GM23338 (cell line): Measurements from ENCODE around the gene NIFK. TPM values are rescaled to one million over a fixed set of nuclear protein-coding genes. Genes with fewer than 3 reads are reported as not detected.

ENCODE experiments used
- ATAC-seq: fragments of 200-7000 bp; cut with Tn5 transposase; 3 replicates; pipeline ENCODE4 v1.9.1; 2020
- DNase-seq: peaks from one replicate; pipeline ENCODE4 v3.0.0-alpha.2; 2015; ENCODE audit warnings: low spot score
- H2AFZ ChIP-seq: fragments of 200-600 bp; sonication (generic); 2 replicates; pipeline ENCODE4 v1.8.0; 2016; ENCODE audit warnings: antibody characterized with exemption, mild to moderate bottlenecking, moderate library complexity
- H3F3A ChIP-seq: fragments of 200-600 bp; sonication (generic); replicated peaks from 2 replicates; pipeline ENCODE4 v1.8.0; 2017; ENCODE audit warnings: antibody characterized with exemption, mixed run types, low read depth
- H3K27ac ChIP-seq: fragments of 200-600 bp; sonication (generic); 2 replicates; pipeline ENCODE4 v1.6.1; 2016; ENCODE audit warnings: low read depth
- H3K27me3 ChIP-seq: fragments of 200-600 bp; sonication (generic); 2 replicates; pipeline ENCODE4 v1.8.0; 2016; ENCODE audit warnings: mild to moderate bottlenecking, mixed run types, moderate library complexity; ENCODE audit not compliant: insufficient read depth
- H3K36me3 ChIP-seq: fragments of 200-600 bp; sonication (generic); 2 replicates; pipeline ENCODE4 v1.8.0; 2016; ENCODE audit warnings: mild to moderate bottlenecking; ENCODE audit not compliant: insufficient read depth
- H3K4me1 ChIP-seq: fragments of 200-600 bp; sonication (generic); 2 replicates; pipeline ENCODE4 v1.8.0; 2016; ENCODE audit warnings: mild to moderate bottlenecking, moderate library complexity; ENCODE audit not compliant: insufficient read depth
- H3K4me2 ChIP-seq: fragments of 200-600 bp; sonication (generic); 2 replicates; pipeline ENCODE4 v1.7.1; 2017; ENCODE audit warnings: mixed run types
- H3K4me3 ChIP-seq: fragments of 200-600 bp; sonication (generic); 2 replicates; pipeline ENCODE4 v1.6.1; 2016; ENCODE audit warnings: mixed run types
- H3K79me2 ChIP-seq: fragments of 200-600 bp; sonication (generic); replicated peaks from 2 replicates; pipeline ENCODE4 v1.8.0; 2017; ENCODE audit warnings: mild to moderate bottlenecking; ENCODE audit not compliant: insufficient read depth
- H3K9me2 ChIP-seq: fragments of 200-600 bp; sonication (generic); 2 replicates; pipeline ENCODE4 v1.8.0; 2017; ENCODE audit not compliant: insufficient read depth
- H4K20me1 ChIP-seq: fragments of 200-600 bp; sonication (generic); replicated peaks from 2 replicates; pipeline ENCODE4 v1.8.0; 2017; ENCODE audit warnings: mild to moderate bottlenecking; ENCODE audit not compliant: insufficient read depth
- H3K27ac Mint-ChIP-seq: 2 replicates; pipeline ENCODE4 v1.8.0; 2020; ENCODE audit warnings: inconsistent platforms, mild to moderate bottlenecking, moderate library complexity, mixed read lengths
- H3K27me3 Mint-ChIP-seq: 3 replicates; pipeline ENCODE4 v1.8.0; 2022; ENCODE audit warnings: low read depth, mild to moderate bottlenecking, moderate library complexity, mixed read lengths, inconsistent platforms; ENCODE audit not compliant: insufficient read depth, poor library complexity
- H3K36me3 Mint-ChIP-seq: 3 replicates; pipeline ENCODE4 v1.8.0; 2021; ENCODE audit warnings: low read depth, mild to moderate bottlenecking, inconsistent platforms, moderate library complexity, mixed read lengths
- H3K4me1 Mint-ChIP-seq: 3 replicates; pipeline ENCODE4 v1.8.0; 2020; ENCODE audit warnings: mild to moderate bottlenecking, inconsistent platforms, mixed read lengths
- H3K4me3 Mint-ChIP-seq: 3 replicates; pipeline ENCODE4 v1.8.0; 2021; ENCODE audit warnings: moderate library complexity, mild to moderate bottlenecking, inconsistent platforms, mixed read lengths
- H3K9me3 Mint-ChIP-seq: 3 replicates; pipeline ENCODE4 v1.8.0; 2020; ENCODE audit warnings: moderate library complexity, mild to moderate bottlenecking, inconsistent platforms, mixed read lengths
- CREB1 ChIP-seq: fragments of 250-450 bp; sonication (Bioruptor Pico); IDR thresholded peaks from 2 replicates; pipeline ENCODE4 v1.5.0; 2020; ENCODE audit warnings: low read depth, mild to moderate bottlenecking, moderate library complexity
- EZH2 ChIP-seq: fragments of 200-600 bp; sonication (generic); IDR thresholded peaks from one replicate; pipeline ENCODE4 v1.8.0; 2017; ENCODE audit warnings: antibody characterized with exemption, mild to moderate bottlenecking, low read depth; ENCODE audit not compliant: unreplicated experiment
- EZH2phosphoT487 ChIP-seq: fragments of 200-600 bp; sonication (generic); IDR thresholded peaks from one replicate; pipeline ENCODE4 v1.8.1; 2018; ENCODE audit warnings: antibody characterized with exemption; ENCODE audit not compliant: unreplicated experiment
- JUNB ChIP-seq: IDR thresholded peaks from one replicate; pipeline ENCODE4 v1.6.1; 2016; ENCODE audit warnings: antibody characterized with exemption; ENCODE audit not compliant: unreplicated experiment
- NANOG ChIP-seq: IDR thresholded peaks from 2 replicates; pipeline ENCODE4 v1.6.1; 2016; ENCODE audit warnings: antibody characterized with exemption, borderline replicate concordance
- POLR2AphosphoS5 ChIP-seq: IDR thresholded peaks from 2 replicates; pipeline ENCODE4 v1.6.1; 2016; ENCODE audit warnings: antibody characterized with exemption, low read depth
- STAT1 ChIP-seq: IDR thresholded peaks from one replicate; pipeline ENCODE4 v1.6.1; 2016; ENCODE audit warnings: antibody characterized with exemption; ENCODE audit not compliant: unreplicated experiment
- ZNF331 ChIP-seq: fragments of 250-450 bp; sonication (Bioruptor Pico); IDR thresholded peaks from 2 replicates; pipeline ENCODE4 v1.5.0; 2020; ENCODE audit warnings: low read depth, mild to moderate bottlenecking, moderate library complexity
- polyA plus RNA-seq: library from polyadenylated mRNA; unstranded; fragments of >200 nt; fragmentation: Nextera tagmentation; extraction: Ambion mirVana; gene quantifications from 2 replicates; pipeline ENCODE4 v1.2.1, GENCODE V29; 2016
- total RNA-seq: library from RNA; depleted of rRNA; stranded (reverse); fragments of >200 nt; shearing (Covaris generic); gene quantifications from 2 replicates; pipeline ENCODE4 v1.2.3, GENCODE V29; 2014
- TF ChIP-seq, protein P1 (sequence below): IDR thresholded peaks from 2 replicates; pipeline ENCODE4 v1.6.1; 2016; ENCODE audit warnings: antibody characterized with exemption
- TF ChIP-seq, protein P2 (sequence below): fragments of 250-450 bp; sonication (Bioruptor Pico); IDR thresholded peaks from 2 replicates; pipeline ENCODE4 v1.5.0; 2020; ENCODE audit warnings: mild to moderate bottlenecking, moderate library complexity

The NIFK gene
- total and polyA plus RNA-seq, 2 experiments from 2014 or later, result 106 to 289 TPM

DNA sequence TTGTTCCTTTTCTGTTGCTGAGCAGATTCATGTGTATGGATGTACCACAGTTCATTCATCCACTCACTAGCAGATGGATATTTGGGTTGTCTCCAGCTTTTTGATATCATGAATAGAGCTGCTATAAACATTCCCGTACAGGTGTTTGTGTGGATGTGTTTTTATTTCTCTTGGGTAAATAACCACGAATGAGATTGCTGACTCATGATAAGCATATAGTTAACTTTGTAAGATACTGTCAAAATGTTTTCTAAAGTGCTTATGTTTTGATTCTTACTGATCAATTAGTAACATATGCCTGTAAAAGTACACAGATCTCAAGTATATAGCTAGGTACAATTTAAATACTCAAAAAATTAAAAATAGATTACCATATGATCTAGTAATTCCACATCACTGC, 46.5 kb upstream of the NIFK start:
- H2AFZ ChIP-seq, result no peak overlapping the region

DNA sequence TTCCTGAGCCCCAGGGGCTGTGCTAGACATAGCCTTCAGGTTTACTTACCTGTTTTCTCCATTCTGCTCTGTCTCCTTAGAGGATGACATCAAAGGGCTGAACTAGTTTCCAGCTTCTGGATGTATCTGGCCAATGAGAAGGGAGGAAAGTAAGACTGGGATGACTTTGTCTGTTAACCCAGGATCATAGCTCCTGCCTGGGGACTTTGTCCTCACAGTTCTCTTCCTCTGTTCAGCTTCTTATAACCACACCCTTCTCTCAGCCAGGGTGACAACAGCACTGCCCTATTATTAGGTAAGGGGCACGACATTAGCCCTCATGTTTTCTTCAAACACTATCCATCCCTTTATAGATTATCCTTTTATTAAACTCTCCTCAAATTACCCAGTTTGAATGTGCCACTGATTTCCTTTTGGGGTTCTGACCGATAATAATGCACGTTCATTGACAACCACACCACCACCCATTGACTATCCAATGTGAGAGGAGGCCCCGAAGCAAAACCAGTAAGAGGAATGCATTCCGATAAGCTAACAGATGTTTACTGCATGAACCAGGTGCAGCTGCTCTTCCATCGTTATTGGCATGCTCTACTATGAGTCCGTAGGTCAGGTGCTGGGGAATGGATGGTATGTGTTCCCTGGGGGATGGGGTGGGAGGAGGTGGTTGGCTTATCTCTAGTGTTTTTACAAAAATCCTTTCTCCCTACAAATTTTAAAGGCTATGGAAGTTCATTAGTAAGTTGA, 42.2 kb upstream of the NIFK start:
- peaks cover 6% of the 10 kb centered on the region for H3K4me1 Mint-ChIP-seq
- Histone ChIP-seq H3K27ac (no peak overlapping the region), H3K36me3 (no peaks in the 10 kb centered on the region), H3K79me2 (no peaks in the 10 kb centered on the region), H3F3A (0 out of 2 replicates have a peak, but pooled peaks cover 4% of the 10 kb centered on the region), H3K4me3 (no peak overlapping the region), H4K20me1 (no peaks in the 10 kb centered on the region), H3K4me2 (no peak overlapping the region), H3K9me2 (no peaks in the 10 kb centered on the region), H2AFZ (peak overlapping the region; percentile 59; the same call in 1 of the 2 replicates), H3K4me1 (peaks cover 7% of the 10 kb centered on the region), H3K27me3 (no peaks in the 10 kb centered on the region)
- DNase-seq (peak; percentile 50), ATAC-seq (peak; percentile 54; the same call in 2 of the 3 replicates)
- H3K27me3 Mint-ChIP-seq, result no peaks in the 10 kb centered on the region
- H3K36me3 Mint-ChIP-seq, result no peaks in the 10 kb centered on the region
- H3K9me3 Mint-ChIP-seq, result no peaks in the 10 kb centered on the region
- no peak overlapping the region for H3K27ac Mint-ChIP-seq
- H3K4me3 Mint-ChIP-seq, result no peak overlapping the region
- TF ChIP-seq ZNF331 (CRISPR knock-in tag) (no peak), STAT1 (no peak), NANOG (no peak), EZH2 (no peak), POLR2AphosphoS5 (no peak), EZH2phosphoT487 (no peak), CREB1 (no peak), JUNB (no peak)
- TF ChIP-seq, protein P1, sequence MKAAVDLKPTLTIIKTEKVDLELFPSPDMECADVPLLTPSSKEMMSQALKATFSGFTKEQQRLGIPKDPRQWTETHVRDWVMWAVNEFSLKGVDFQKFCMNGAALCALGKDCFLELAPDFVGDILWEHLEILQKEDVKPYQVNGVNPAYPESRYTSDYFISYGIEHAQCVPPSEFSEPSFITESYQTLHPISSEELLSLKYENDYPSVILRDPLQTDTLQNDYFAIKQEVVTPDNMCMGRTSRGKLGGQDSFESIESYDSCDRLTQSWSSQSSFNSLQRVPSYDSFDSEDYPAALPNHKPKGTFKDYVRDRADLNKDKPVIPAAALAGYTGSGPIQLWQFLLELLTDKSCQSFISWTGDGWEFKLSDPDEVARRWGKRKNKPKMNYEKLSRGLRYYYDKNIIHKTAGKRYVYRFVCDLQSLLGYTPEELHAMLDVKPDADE, result no peak
- TF ChIP-seq, protein P2, sequence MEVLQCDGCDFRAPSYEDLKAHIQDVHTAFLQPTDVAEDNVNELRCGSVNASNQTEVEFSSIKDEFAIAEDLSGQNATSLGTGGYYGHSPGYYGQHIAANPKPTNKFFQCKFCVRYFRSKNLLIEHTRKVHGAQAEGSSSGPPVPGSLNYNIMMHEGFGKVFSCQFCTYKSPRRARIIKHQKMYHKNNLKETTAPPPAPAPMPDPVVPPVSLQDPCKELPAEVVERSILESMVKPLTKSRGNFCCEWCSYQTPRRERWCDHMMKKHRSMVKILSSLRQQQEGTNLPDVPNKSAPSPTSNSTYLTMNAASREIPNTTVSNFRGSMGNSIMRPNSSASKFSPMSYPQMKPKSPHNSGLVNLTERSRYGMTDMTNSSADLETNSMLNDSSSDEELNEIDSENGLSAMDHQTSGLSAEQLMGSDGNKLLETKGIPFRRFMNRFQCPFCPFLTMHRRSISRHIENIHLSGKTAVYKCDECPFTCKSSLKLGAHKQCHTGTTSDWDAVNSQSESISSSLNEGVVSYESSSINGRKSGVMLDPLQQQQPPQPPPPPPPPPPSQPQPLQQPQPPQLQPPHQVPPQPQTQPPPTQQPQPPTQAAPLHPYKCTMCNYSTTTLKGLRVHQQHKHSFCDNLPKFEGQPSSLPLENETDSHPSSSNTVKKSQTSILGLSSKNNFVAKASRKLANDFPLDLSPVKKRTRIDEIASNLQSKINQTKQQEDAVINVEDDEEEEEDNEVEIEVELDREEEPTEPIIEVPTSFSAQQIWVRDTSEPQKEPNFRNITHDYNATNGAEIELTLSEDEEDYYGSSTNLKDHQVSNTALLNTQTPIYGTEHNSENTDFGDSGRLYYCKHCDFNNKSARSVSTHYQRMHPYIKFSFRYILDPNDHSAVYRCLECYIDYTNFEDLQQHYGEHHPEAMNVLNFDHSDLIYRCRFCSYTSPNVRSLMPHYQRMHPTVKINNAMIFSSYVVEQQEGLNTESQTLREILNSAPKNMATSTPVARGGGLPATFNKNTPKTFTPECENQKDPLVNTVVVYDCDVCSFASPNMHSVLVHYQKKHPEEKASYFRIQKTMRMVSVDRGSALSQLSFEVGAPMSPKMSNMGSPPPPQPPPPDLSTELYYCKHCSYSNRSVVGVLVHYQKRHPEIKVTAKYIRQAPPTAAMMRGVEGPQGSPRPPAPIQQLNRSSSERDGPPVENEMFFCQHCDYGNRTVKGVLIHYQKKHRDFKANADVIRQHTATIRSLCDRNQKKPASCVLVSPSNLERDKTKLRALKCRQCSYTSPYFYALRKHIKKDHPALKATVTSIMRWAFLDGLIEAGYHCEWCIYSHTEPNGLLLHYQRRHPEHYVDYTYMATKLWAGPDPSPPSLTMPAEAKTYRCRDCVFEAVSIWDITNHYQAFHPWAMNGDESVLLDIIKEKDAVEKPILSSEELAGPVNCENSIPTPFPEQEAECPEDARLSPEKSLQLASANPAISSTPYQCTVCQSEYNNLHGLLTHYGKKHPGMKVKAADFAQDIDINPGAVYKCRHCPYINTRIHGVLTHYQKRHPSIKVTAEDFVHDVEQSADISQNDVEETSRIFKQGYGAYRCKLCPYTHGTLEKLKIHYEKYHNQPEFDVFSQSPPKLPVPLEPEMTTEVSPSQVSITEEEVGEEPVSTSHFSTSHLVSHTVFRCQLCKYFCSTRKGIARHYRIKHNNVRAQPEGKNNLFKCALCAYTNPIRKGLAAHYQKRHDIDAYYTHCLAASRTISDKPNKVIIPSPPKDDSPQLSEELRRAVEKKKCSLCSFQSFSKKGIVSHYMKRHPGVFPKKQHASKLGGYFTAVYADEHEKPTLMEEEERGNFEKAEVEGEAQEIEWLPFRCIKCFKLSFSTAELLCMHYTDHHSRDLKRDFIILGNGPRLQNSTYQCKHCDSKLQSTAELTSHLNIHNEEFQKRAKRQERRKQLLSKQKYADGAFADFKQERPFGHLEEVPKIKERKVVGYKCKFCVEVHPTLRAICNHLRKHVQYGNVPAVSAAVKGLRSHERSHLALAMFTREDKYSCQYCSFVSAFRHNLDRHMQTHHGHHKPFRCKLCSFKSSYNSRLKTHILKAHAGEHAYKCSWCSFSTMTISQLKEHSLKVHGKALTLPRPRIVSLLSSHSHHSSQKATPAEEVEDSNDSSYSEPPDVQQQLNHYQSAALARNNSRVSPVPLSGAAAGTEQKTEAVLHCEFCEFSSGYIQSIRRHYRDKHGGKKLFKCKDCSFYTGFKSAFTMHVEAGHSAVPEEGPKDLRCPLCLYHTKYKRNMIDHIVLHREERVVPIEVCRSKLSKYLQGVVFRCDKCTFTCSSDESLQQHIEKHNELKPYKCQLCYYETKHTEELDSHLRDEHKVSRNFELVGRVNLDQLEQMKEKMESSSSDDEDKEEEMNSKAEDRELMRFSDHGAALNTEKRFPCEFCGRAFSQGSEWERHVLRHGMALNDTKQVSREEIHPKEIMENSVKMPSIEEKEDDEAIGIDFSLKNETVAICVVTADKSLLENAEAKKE (CRISPR knock-in tag), result no peak

More for the DNA sequence above, 46.5 kb upstream of the NIFK start:
- peaks cover 6% of the 10 kb centered on the region for H3K4me1 Mint-ChIP-seq
- Histone ChIP-seq H3K27ac (no peak overlapping the region), H3K27me3 (no peaks in the 10 kb centered on the region), H3K79me2 (no peaks in the 10 kb centered on the region), H3K9me2 (no peaks in the 10 kb centered on the region), H4K20me1 (no peaks in the 10 kb centered on the region), H3K4me2 (no peak overlapping the region), H3K36me3 (no peaks in the 10 kb centered on the region), H3F3A (no peaks in the 10 kb centered on the region), H3K4me1 (peaks cover 11% of the 10 kb centered on the region), H3K4me3 (no peak overlapping the region)
- H3K27ac Mint-ChIP-seq, result no peak overlapping the region
- H3K27me3 Mint-ChIP-seq, result peaks cover 4% of the 10 kb centered on the region
- H3K4me3 Mint-ChIP-seq, result no peak overlapping the region
- DNase-seq, result no peak
- ATAC-seq, result no peak
- H3K36me3 Mint-ChIP-seq, result no peaks in the 10 kb centered on the region; the same call in 2 of the 3 replicates
- H3K9me3 Mint-ChIP-seq, result peaks cover 2% of the 10 kb centered on the region; the same call in 2 of the 3 replicates
- TF ChIP-seq POLR2AphosphoS5, result no peak
- TF ChIP-seq, protein P1, result no peak
- no peak for TF ChIP-seq EZH2phosphoT487
- no peak for TF ChIP-seq EZH2
